Measurements from ENCODE around the gene IL18BP. TPM values are rescaled to one million over a fixed set of nuclear protein-coding genes. Genes with fewer than 3 reads are reported as not detected.
A peak's percentile ranks its signal among the peaks of the same experiment; 100 is the strongest.

Gene IL18BP
- total and polyA plus RNA-seq, 2 of the 13 experiments (the other 11 are each of a cell fraction or from before 2014, with no cell fraction given): 4.1 to 12.8 TPM

DNA sequence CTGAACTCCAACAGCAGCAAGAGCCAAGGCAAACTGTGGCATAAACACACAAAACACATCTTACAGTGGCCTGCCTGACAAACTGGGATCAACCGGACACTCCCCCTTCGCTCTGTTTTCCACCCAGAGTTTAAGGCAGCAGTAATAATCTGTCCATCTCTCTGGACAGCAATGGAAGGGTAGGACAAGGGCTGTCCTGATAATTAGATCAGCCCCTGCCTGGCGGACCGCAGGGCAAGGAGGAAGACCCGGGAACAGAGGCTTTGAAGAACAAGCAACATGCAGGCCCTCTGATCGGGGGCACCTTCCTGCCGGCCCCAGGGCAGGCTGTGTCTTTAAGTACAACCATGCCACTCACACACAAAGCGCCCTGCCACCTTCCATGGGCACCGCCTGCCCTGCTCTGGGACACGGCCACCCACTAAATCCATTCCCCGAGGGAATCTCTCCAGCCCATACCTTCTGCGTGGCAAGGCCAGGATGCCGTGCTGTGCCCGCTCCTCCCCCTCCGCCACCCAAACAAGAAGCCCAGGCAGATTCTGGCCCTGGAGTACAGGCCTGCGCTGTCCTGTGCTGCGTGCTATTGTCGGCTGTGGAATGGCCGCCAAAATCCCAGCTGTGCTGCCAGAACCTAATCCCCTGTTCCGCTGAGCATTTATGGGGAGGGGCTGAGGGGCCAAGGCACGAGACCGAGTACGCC is 42.8 kb downstream of the IL18BP start (continued):
- peak; percentile 48; the same call in 1 of the 2 replicates for TF ChIP-seq SALL1 (CRISPR knock-in tag; IDR thresholded peaks at IDR 0.05)
- no peak for TF ChIP-seq RBM22 (optimal IDR thresholded peaks at IDR 0.05; ENCODE audit: low read length)
- TF ChIP-seq, protein P1, sequence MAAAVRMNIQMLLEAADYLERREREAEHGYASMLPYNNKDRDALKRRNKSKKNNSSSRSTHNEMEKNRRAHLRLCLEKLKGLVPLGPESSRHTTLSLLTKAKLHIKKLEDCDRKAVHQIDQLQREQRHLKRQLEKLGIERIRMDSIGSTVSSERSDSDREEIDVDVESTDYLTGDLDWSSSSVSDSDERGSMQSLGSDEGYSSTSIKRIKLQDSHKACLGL (CRISPR knock-in tag; IDR thresholded peaks at IDR 0.05): peak; percentile 49; the same call in 1 of the 2 replicates
- 0 out of 2 replicates have a peak, but pooled peaks have one; percentile 52 for TF ChIP-seq MTF2 (CRISPR knock-in tag; IDR thresholded peaks at IDR 0.05; ENCODE audit: borderline replicate concordance)
- TF ChIP-seq, protein P2, sequence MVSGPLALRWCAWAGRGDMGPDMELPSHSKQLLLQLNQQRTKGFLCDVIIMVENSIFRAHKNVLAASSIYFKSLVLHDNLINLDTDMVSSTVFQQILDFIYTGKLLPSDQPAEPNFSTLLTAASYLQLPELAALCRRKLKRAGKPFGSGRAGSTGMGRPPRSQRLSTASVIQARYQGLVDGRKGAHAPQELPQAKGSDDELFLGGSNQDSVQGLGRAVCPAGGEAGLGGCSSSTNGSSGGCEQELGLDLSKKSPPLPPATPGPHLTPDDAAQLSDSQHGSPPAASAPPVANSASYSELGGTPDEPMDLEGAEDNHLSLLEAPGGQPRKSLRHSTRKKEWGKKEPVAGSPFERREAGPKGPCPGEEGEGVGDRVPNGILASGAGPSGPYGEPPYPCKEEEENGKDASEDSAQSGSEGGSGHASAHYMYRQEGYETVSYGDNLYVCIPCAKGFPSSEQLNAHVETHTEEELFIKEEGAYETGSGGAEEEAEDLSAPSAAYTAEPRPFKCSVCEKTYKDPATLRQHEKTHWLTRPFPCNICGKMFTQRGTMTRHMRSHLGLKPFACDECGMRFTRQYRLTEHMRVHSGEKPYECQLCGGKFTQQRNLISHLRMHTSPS (CRISPR knock-in tag; IDR thresholded peaks at IDR 0.05; ENCODE audit: low read depth): peak; percentile 72; the same call in 1 of the 2 replicates
- TF ChIP-seq, protein P3, sequence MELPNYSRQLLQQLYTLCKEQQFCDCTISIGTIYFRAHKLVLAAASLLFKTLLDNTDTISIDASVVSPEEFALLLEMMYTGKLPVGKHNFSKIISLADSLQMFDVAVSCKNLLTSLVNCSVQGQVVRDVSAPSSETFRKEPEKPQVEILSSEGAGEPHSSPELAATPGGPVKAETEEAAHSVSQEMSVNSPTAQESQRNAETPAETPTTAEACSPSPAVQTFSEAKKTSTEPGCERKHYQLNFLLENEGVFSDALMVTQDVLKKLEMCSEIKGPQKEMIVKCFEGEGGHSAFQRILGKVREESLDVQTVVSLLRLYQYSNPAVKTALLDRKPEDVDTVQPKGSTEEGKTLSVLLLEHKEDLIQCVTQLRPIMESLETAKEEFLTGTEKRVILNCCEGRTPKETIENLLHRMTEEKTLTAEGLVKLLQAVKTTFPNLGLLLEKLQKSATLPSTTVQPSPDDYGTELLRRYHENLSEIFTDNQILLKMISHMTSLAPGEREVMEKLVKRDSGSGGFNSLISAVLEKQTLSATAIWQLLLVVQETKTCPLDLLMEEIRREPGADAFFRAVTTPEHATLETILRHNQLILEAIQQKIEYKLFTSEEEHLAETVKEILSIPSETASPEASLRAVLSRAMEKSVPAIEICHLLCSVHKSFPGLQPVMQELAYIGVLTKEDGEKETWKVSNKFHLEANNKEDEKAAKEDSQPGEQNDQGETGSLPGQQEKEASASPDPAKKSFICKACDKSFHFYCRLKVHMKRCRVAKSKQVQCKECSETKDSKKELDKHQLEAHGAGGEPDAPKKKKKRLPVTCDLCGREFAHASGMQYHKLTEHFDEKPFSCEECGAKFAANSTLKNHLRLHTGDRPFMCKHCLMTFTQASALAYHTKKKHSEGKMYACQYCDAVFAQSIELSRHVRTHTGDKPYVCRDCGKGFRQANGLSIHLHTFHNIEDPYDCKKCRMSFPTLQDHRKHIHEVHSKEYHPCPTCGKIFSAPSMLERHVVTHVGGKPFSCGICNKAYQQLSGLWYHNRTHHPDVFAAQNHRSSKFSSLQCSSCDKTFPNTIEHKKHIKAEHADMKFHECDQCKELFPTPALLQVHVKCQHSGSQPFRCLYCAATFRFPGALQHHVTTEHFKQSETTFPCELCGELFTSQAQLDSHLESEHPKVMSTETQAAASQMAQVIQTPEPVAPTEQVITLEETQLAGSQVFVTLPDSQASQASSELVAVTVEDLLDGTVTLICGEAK (IDR thresholded peaks at IDR 0.05): no peak
- TF ChIP-seq, protein P3 (CRISPR knock-in tag; IDR thresholded peaks at IDR 0.05): no peak
- TF ChIP-seq ELF3 (CRISPR knock-in tag; IDR thresholded peaks at IDR 0.05): 0 out of 2 replicates have a peak, but pooled peaks have one; percentile 9
- peak; percentile 39; the same call in 1 of the 2 replicates for TF ChIP-seq YEATS4 (CRISPR knock-in tag; IDR thresholded peaks at IDR 0.05; ENCODE audit: borderline replicate concordance)
- no peak for TF ChIP-seq TBL1XR1 (IDR thresholded peaks at IDR 0.05; ENCODE audit: borderline replicate concordance, low read length, partially characterized antibody)
- no peak for TF ChIP-seq FOSL1 (CRISPR knock-in tag; IDR thresholded peaks at IDR 0.05; ENCODE audit: borderline replicate concordance)
- 0 out of 2 replicates have a peak, but pooled peaks have one; percentile 27 for TF ChIP-seq KDM2A (CRISPR knock-in tag; IDR thresholded peaks at IDR 0.05; ENCODE audit: borderline replicate concordance, low read depth)
- peak; percentile 42; the same call in 1 of the 2 replicates for TF ChIP-seq ZNF350 (CRISPR knock-in tag; IDR thresholded peaks at IDR 0.05; ENCODE audit: borderline replicate concordance, low read depth)
- peak; percentile 34; the same call in 1 of the 2 replicates for TF ChIP-seq TAF1 (CRISPR knock-in tag; IDR thresholded peaks at IDR 0.05)
- peak; percentile 29 for TF ChIP-seq HNRNPLL (IDR thresholded peaks at IDR 0.05; ENCODE audit: low read depth, low read length, poor library complexity, severe bottlenecking)
- 0 out of 2 replicates have a peak, but pooled peaks have one; percentile 6 for TF ChIP-seq ZNF792 (CRISPR knock-in tag; IDR thresholded peaks at IDR 0.05)
- TF ChIP-seq WIZ (CRISPR knock-in tag; IDR thresholded peaks at IDR 0.05): 0 out of 2 replicates have a peak, but pooled peaks have one; percentile 25
- no peak for TF ChIP-seq MAFF (IDR thresholded peaks at IDR 0.05; ENCODE audit: low read depth, low read length)
- peak; percentile 17; the same call in 1 of the 2 replicates for TF ChIP-seq MIER3 (CRISPR knock-in tag; IDR thresholded peaks at IDR 0.05; ENCODE audit: borderline replicate concordance)
